Stimulated activated CD8-positive, alpha-beta memory T cell treated with anti-CD3 and anti-CD28 coated beads, Interleukin-12 subunit alpha, Interleukin-12 subunit beta, amount 100 ng/mL, for 4 hours (primary cell): ENCODE data around the gene TANC1.
"Not testable (repeated sequence)": the region's sequence is repeated elsewhere in the genome, so short reads cannot be mapped to it uniquely, and the experiment has no call there.

ENCODE experiments used
- DNase-seq: peaks from one replicate; pipeline ENCODE4 v3.0.0-alpha.2; 2020; ENCODE audit warnings: low read depth

The TANC1 gene

GRCh38 chr2:159089543-159089942 lies 121.1 kb downstream of the TANC1 start:
- DNase-seq: no peak

GRCh38 chr2:159090514-159091201 lies 122.2 kb downstream of the TANC1 start:
- DNase-seq: no peak

- no peak for DNase-seq
Measured at GRCh38 chr2:159091381-159091780, 122.9 kb downstream of the TANC1 start.

GRCh38 chr2:159091976-159092375 lies 123.5 kb downstream of the TANC1 start:
- no peak for DNase-seq

- DNase-seq: no peak
Measured at GRCh38 chr2:159093497-159093896, 125.1 kb downstream of the TANC1 start.

GRCh38 chr2:159094173-159094737 lies 125.8 kb downstream of the TANC1 start:
- no peak for DNase-seq

- DNase-seq: no peak
Measured at GRCh38 chr2:159095813-159096212, 127.4 kb downstream of the TANC1 start.

GRCh38 chr2:159096302-159096855 lies 127.9 kb downstream of the TANC1 start:
- DNase-seq: not testable (repeated sequence)

GRCh38 chr2:159096901-159097300 lies 128.5 kb downstream of the TANC1 start:
- no peak for DNase-seq

GRCh38 chr2:159098361-159098760 lies 129.9 kb downstream of the TANC1 start:
- no peak for DNase-seq

GRCh38 chr2:159098921-159099411 lies 130.5 kb downstream of the TANC1 start:
- DNase-seq: no peak

- no peak for DNase-seq
Measured at GRCh38 chr2:159101755-159102489, 133.5 kb downstream of the TANC1 start.

- no peak for DNase-seq
Measured at GRCh38 chr2:159103411-159103810, 135.0 kb downstream of the TANC1 start.

- no peak for DNase-seq
Measured at GRCh38 chr2:159106109-159106508, 137.7 kb downstream of the TANC1 start.

GRCh38 chr2:159108181-159108893 lies 139.9 kb downstream of the TANC1 start:
- no peak for DNase-seq

GRCh38 chr2:159109517-159109916 lies 141.1 kb downstream of the TANC1 start:
- no peak for DNase-seq

- no peak for DNase-seq
Measured at GRCh38 chr2:159110784-159111183, 142.3 kb downstream of the TANC1 start.

- DNase-seq: no peak
Measured at GRCh38 chr2:159111346-159111927, 143.0 kb downstream of the TANC1 start.

- DNase-seq: no peak
Measured at GRCh38 chr2:159114835-159115234, 146.4 kb downstream of the TANC1 start.

GRCh38 chr2:159116922-159117321 lies 148.5 kb downstream of the TANC1 start:
- no peak for DNase-seq

- no peak for DNase-seq
Measured at GRCh38 chr2:159117658-159118057, 149.2 kb downstream of the TANC1 start.
